ENCODE results near the gene KDM8.

GRCh38 chr16:27168790-27169189, 34.5 kb upstream of the KDM8 start:
- no peak for TF ChIP-seq CTCF (IDR thresholded peaks at IDR 0.05; ENCODE audit: low read length)
- TF ChIP-seq EZH2 (IDR thresholded peaks at IDR 0.05; ENCODE audit: borderline replicate concordance, low read length) = no peak

Measured in OCI-LY1 (cell line).